Mesenchymal stem cell (in vitro differentiated cells and primary cell): ENCODE data around the gene TNRC6C. TPM values are rescaled to one million over a fixed set of nuclear protein-coding genes. Genes with fewer than 3 reads are reported as not detected.

Experiments used
- DNase-seq: peaks from one replicate; pipeline ENCODE4 v3.0.0-alpha.2; 2013
- H2AFZ ChIP-seq: one replicate; pipeline ENCODE4 v1.6.1; 2013; ENCODE audit warnings: low read depth, mild to moderate bottlenecking, control low read depth, inconsistent platforms, low read length, moderate library complexity
- H2AK5ac ChIP-seq: 2 replicates; pipeline ENCODE4 v1.6.1; 2013; ENCODE audit warnings: low read length, moderate library complexity, mild to moderate bottlenecking, inconsistent platforms; ENCODE audit not compliant: severe bottlenecking
- H2BK120ac ChIP-seq: one replicate; pipeline ENCODE4 v1.6.1; 2013; ENCODE audit warnings: low read depth, mild to moderate bottlenecking, inconsistent platforms, low read length, moderate library complexity
- H2BK12ac ChIP-seq, 2 experiments: one replicate each; pipeline ENCODE4 v1.6.1; 2013; ENCODE audit warnings: inconsistent platforms in 2 of 2, low read length in 2 of 2, mild to moderate bottlenecking in 2 of 2, moderate library complexity in 2 of 2, control low read depth in 1 of 2
- H2BK15ac ChIP-seq: one replicate; pipeline ENCODE4 v1.6.1; 2013; ENCODE audit warnings: mild to moderate bottlenecking, low read depth, inconsistent platforms; ENCODE audit not compliant: poor library complexity, severe bottlenecking
- H2BK5ac ChIP-seq: 2 replicates; pipeline ENCODE4 v1.6.1; 2013; ENCODE audit warnings: low read depth, mild to moderate bottlenecking, low read length, control low read depth, inconsistent platforms; ENCODE audit not compliant: poor library complexity, severe bottlenecking
- H3K14ac ChIP-seq, 2 experiments: one replicate each; pipeline ENCODE4 v1.6.1; 2013; ENCODE audit warnings: inconsistent platforms in 2 of 2, low read length in 2 of 2, control low read depth in 1 of 2, mild to moderate bottlenecking in 1 of 2, moderate library complexity in 1 of 2
- H3K18ac ChIP-seq, 2 experiments: one replicate each; pipeline ENCODE4 v1.6.1; 2013; ENCODE audit warnings: inconsistent platforms in 2 of 2, low read length in 2 of 2, control low read depth in 1 of 2, low read depth in 1 of 2, mild to moderate bottlenecking in 1 of 2
- H3K23ac ChIP-seq, 2 experiments: one replicate each; pipeline ENCODE4 v1.6.1; 2013; ENCODE audit warnings: inconsistent platforms in 2 of 2, low read length in 2 of 2, mild to moderate bottlenecking in 2 of 2, moderate library complexity in 2 of 2, control low read depth in 1 of 2
- H3K27ac ChIP-seq: 2 replicates; pipeline ENCODE4 v1.5.1; 2013; ENCODE audit warnings: mild to moderate bottlenecking, moderate library complexity, low read length, control low read depth, inconsistent platforms; ENCODE audit not compliant: poor library complexity, severe bottlenecking
- H3K27me3 ChIP-seq, 2 experiments: 2 replicates each; pipeline versions ENCODE4 v1.6.1 to v1.7.0; 2013; ENCODE audit warnings: low read length in 2 of 2, mild to moderate bottlenecking in 2 of 2, moderate library complexity in 2 of 2, control low read depth in 1 of 2, inconsistent platforms in 1 of 2; ENCODE audit not compliant: control insufficient read depth in 1 of 2, insufficient read depth in 1 of 2
- H3K36me3 ChIP-seq, 2 experiments: 2 replicates each; pipeline versions ENCODE4 v1.6.1 to v1.7.0; 2013; ENCODE audit warnings: low read length in 2 of 2, control low read depth in 1 of 2, inconsistent platforms in 1 of 2, low read depth in 1 of 2, mild to moderate bottlenecking in 1 of 2; ENCODE audit not compliant: insufficient read depth in 2 of 2, control insufficient read depth in 1 of 2
- H3K4ac ChIP-seq, 2 experiments: one replicate each; pipeline ENCODE4 v1.6.1; 2013; ENCODE audit warnings: inconsistent platforms in 2 of 2, low read length in 2 of 2, mild to moderate bottlenecking in 2 of 2, moderate library complexity in 2 of 2, control low read depth in 1 of 2, low read depth in 1 of 2
- H3K4me1 ChIP-seq: 2 replicates; pipeline ENCODE4 v1.6.1; 2013; ENCODE audit warnings: low read depth, low read length, control low read depth; ENCODE audit not compliant: control insufficient read depth, insufficient read depth
- H3K4me2 ChIP-seq: 2 replicates; pipeline ENCODE4 v1.6.1; 2013; ENCODE audit warnings: low read length, mild to moderate bottlenecking, inconsistent platforms; ENCODE audit not compliant: poor library complexity, severe bottlenecking
- H3K4me3 ChIP-seq, 2 experiments: 2 replicates each; pipeline versions ENCODE4 v1.5.1 to v1.7.0; 2013; ENCODE audit warnings: low read length in 2 of 2, mild to moderate bottlenecking in 2 of 2, control low read depth in 1 of 2, low read depth in 1 of 2; ENCODE audit not compliant: insufficient read depth in 1 of 2
- H3K79me1 ChIP-seq: replicated peaks from 2 replicates; pipeline ENCODE4 v1.6.1; 2013; ENCODE audit warnings: mild to moderate bottlenecking, control low read depth, low read length, inconsistent platforms; ENCODE audit not compliant: poor library complexity, severe bottlenecking
- H3K9ac ChIP-seq: 2 replicates; pipeline ENCODE4 v1.7.0; 2013; ENCODE audit warnings: mild to moderate bottlenecking, low read length, moderate library complexity
- H3K9me3 ChIP-seq: 2 replicates; pipeline ENCODE4 v1.7.0; 2013; ENCODE audit warnings: mild to moderate bottlenecking, low read length; ENCODE audit not compliant: control insufficient read depth
- H4K8ac ChIP-seq: one replicate; pipeline ENCODE4 v1.6.1; 2013; ENCODE audit warnings: inconsistent platforms, mild to moderate bottlenecking, low read length, moderate library complexity
- H4K91ac ChIP-seq: one replicate; pipeline ENCODE4 v1.6.1; 2013; ENCODE audit warnings: mild to moderate bottlenecking, low read length, inconsistent platforms
- WGBS: methylation state at CpG from one replicate; pipeline ENCODE4 v1.1.7; 2013; ENCODE audit warnings: mixed read lengths; 5-methylcytosine and 5-hydroxymethylcytosine counted together
- polyA plus RNA-seq, 2 experiments: library from polyadenylated mRNA; stranded (reverse); fragments of 200-250 nt; gene quantifications; one replicate each; pipeline ENCODE4 v1.2.3, GENCODE V29; 2013

The TNRC6C gene
- 2.1 TPM for polyA plus RNA-seq (2013, experiment 1 of 2)
- polyA plus RNA-seq (2013, experiment 2 of 2), result 2.0 TPM

DNA sequence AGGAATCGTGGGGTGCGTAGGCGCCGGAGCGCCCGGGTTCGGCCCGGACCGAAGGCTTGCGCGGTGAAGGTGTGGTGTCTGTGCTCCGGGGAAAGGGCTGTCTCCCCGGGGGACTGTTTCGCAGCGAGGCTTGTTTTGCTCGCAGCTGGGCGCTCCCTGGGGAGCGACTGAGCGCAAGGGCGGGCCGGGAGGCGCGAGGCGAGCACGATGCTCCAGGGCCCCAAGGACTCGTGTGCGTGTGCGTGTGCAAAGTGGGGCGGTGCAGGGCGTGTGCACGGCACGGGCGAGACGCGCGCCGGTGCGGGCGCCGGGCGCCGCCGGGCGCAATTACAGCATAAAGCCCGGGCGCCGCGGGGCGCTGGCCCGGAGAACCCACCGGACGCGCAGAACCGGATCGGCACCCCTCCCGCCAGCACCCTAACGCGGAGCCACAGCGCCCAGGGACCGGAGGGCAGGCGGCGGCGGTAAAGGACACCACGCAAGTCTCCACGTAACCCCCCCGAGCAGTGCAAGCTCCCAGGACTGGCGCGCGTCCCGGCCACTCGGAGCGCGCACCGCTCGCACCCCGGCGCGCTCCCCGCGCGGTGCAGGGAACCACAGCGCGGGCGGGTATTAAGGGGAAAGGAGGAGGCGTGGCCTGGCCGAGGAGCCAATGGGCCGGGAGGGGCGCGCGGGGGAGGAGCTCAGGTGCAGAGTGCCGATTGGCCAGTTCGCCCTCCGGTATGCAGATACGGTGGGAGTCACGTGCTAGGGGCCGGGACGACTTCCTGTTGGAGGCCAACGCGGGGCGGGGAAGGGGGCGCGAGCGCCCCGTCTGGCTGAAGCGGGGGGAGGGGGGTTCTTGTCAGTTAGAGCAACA is at the start of gene TNRC6C:
TSS of gene TNRC6C (plus strand) at position 847 of the 859 bp plus-strand sequence. CDS start 45,504 bp downstream, outside the sequence.
- no peak within 1 kb of the TSS for H2BK5ac ChIP-seq
- peak within 1 kb of the TSS; percentile 30 to 86 for H2BK12ac ChIP-seq
- H3K4me3 ChIP-seq, result peak within 1 kb of the TSS; percentile 83 to 84
- peak within 1 kb of the TSS; percentile 66 for H4K8ac ChIP-seq
- H3K27ac ChIP-seq, result no peak within 1 kb of the TSS
- H3K18ac ChIP-seq, result peak within 1 kb of the TSS; percentile 59 to 80
- H3K9ac ChIP-seq, result peak within 1 kb of the TSS; percentile 64
- H3K79me1 ChIP-seq, result peaks cover 14% of the 10 kb centered on the region
- H3K9me3 ChIP-seq, result no peaks in the 10 kb centered on the region
- peak within 1 kb of the TSS; percentile 100 for H3K4me2 ChIP-seq
- peaks cover 58% of the 10 kb centered on the region in 2 experiments for H3K27me3 ChIP-seq
- peak within 1 kb of the TSS; percentile 99 for H2BK120ac ChIP-seq
- H3K23ac ChIP-seq, result no peak within 1 kb of the TSS
- WGBS, result under 1% methylated on average over 71 of the region's 105 CpGs
- peaks cover 11% of the 10 kb centered on the region for H3K4me1 ChIP-seq
- no peak within 1 kb of the TSS for H2AK5ac ChIP-seq
- H3K4ac ChIP-seq, result peak within 1 kb of the TSS; percentile 77 to 89
- peak within 1 kb of the TSS; percentile 79 for H4K91ac ChIP-seq
- peak within 1 kb of the TSS; percentile 86 for H2AFZ ChIP-seq
- H3K14ac ChIP-seq, result peak within 1 kb of the TSS in 1 of 2 experiments; percentile 79
- peak within 1 kb of the TSS; percentile 100 for H2BK15ac ChIP-seq
- peak; percentile 99 for DNase-seq
- H3K36me3 ChIP-seq, result no peaks in the 10 kb centered on the region

DNA sequence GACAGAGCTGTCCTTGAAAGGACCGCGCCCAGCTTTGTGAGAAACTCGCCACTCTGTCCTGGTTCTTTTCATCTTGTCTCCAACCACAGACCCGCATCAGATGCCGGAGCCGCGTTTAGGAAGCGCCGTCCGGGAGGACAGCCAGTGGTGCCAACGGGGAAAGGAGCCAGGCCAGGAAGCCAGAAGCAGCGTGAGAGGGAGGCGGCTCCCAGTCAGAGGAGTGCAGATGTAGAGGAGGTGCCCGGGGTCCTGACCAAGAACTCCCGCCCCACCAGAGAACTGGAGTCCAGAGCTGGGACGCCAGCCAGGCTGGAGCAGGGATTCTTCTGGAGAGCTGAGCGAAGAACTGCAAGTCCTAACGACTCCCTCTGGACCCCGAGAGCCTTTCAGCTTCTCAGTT is 49.3 kb upstream of the TNRC6C start:
- Histone ChIP-seq H2BK5ac (no peak overlapping the region), H2BK12ac (no peak overlapping the region), H3K4me2 (no peak overlapping the region), H3K9me3 (no peaks in the 10 kb centered on the region), H3K14ac (no peak overlapping the region), H3K18ac (no peak overlapping the region), H3K4ac (no peak overlapping the region), H3K23ac (no peak overlapping the region), H4K91ac (no peak overlapping the region), H2BK15ac (no peak overlapping the region), H3K27ac (no peak overlapping the region), H3K4me3 (peak overlapping the region in 1 of 2 experiments; percentile 47), H4K8ac (no peak overlapping the region), H3K9ac (no peak overlapping the region), H2BK120ac (no peak overlapping the region), H3K79me1 (no peaks in the 10 kb centered on the region), H3K27me3 (peaks cover 22 to 56% of the 10 kb centered on the region in 2 experiments), H2AFZ (no peak overlapping the region), H3K4me1 (no peaks in the 10 kb centered on the region), H3K36me3 (no peaks in the 10 kb centered on the region), H2AK5ac (no peak overlapping the region)
- WGBS, result 85% methylated on average over 19 of the region's 19 CpGs
- DNase-seq, result no peak

GRCh38 chr17:77909816-77910215 is 48.7 kb upstream of the TNRC6C start:
- H3K23ac ChIP-seq, result no peak overlapping the region
- WGBS, result 91% methylated on average over 10 of the region's 13 CpGs

More at GRCh38 chr17:77909816-77910215, 48.7 kb upstream of the TNRC6C start:
- Histone ChIP-seq H3K79me1 (no peaks in the 10 kb centered on the region), H4K8ac (no peak overlapping the region), H3K14ac (no peak overlapping the region), H2AK5ac (no peak overlapping the region), H3K4me1 (peaks cover 2% of the 10 kb centered on the region), H3K36me3 (no peaks in the 10 kb centered on the region), H2AFZ (no peak overlapping the region), H3K4ac (no peak overlapping the region), H2BK12ac (no peak overlapping the region), H3K27ac (no peak overlapping the region), H2BK5ac (no peak overlapping the region), H3K9me3 (no peaks in the 10 kb centered on the region), H4K91ac (no peak overlapping the region), H3K27me3 (peaks cover 28 to 57% of the 10 kb centered on the region in 2 experiments), H3K9ac (no peak overlapping the region), H2BK15ac (no peak overlapping the region), H3K18ac (no peak overlapping the region), H2BK120ac (no peak overlapping the region), H3K4me3 (no peak overlapping the region), H3K4me2 (no peak overlapping the region)
- DNase-seq, result no peak
